Measurements from ENCODE around the gene SLC6A9. TPM values are rescaled to one million over a fixed set of nuclear protein-coding genes. Genes with fewer than 3 reads are reported as not detected.

Gene SLC6A9
- total and polyA plus RNA-seq, 12 donors, result 11.8 to 198 (median 23.5) TPM

- Histone ChIP-seq H3K27me3 (no peaks in the 10 kb centered on the region), H3K4me1 (replicated peaks in 1 of 2) (peaks cover 7 to 11% of the 10 kb centered on the region in 2 donors), H3K9me3 (replicated peaks in 1 of 3) (no peaks in the 10 kb centered on the region), H3K27ac (no peak overlapping the region), H3K36me3 (replicated peaks in 1 of 2) (no peaks in the 10 kb centered on the region), H3K4me3 (no peak overlapping the region)
- DNase-seq, result no peak
- intact Hi-C loops (cut with DNase I), result no loop called here
- 91 to 95% (median 93%) methylated on average over 9 of the region's 9 CpGs for WGBS, 4 donors
- TF ChIP-seq POLR2A (IDR thresholded peaks at IDR 0.05) (no peak), CTCF (IDR thresholded peaks at IDR 0.05) (no peak)
These were observed 37.9 kb downstream of the SLC6A9 start for GRCh38 chr1:43993206-43993914.

GRCh38 chr1:43992232-43992995 lies 38.8 kb downstream of the SLC6A9 start:
- no peaks in the 10 kb centered on the region for H3K27me3 ChIP-seq
- TF ChIP-seq CTCF (IDR thresholded peaks at IDR 0.05) (no peak), POLR2A (IDR thresholded peaks at IDR 0.05) (no peak)
- WGBS, 4 donors, result 52 to 60% (median 55%) methylated on average over 10 to 11 of the region's 11 CpGs
- peak overlapping the region in 2 of 4 donors; percentile 72 to 73 for H3K4me3 ChIP-seq
- H3K27ac ChIP-seq, result peak overlapping the region in 2 of 5 donors; percentile 79 to 81
- no peaks in the 10 kb centered on the region for H3K36me3 ChIP-seq (replicated peaks in 1 of 2)
- no peak for DNase-seq
- H3K4me1 ChIP-seq (replicated peaks in 1 of 2), result peaks cover 7 to 11% of the 10 kb centered on the region in 2 donors
- intact Hi-C loops (cut with DNase I), result no loop called here
- no peaks in the 10 kb centered on the region for H3K9me3 ChIP-seq (replicated peaks in 1 of 3)

GRCh38 chr1:43991476-43992231 lies 39.6 kb downstream of the SLC6A9 start, which contains the start of gene CCDC24:
TSS of gene CCDC24 (plus strand) at chr1:43991599. CDS start at chr1:43991879, 280 bp downstream.
- no peak for TF ChIP-seq CTCF (IDR thresholded peaks at IDR 0.05)
- peak; percentile 7 to 66 for TF ChIP-seq POLR2A (IDR thresholded peaks at IDR 0.05)
- intact Hi-C loops (cut with DNase I), result no loop called here
- no peaks in the 10 kb centered on the region for H3K27me3 ChIP-seq
- no peaks in the 10 kb centered on the region for H3K36me3 ChIP-seq (replicated peaks in 1 of 2)
- H3K27ac ChIP-seq, result peak within 1 kb of the TSS; percentile 20 to 82 (median 79)
- H3K4me1 ChIP-seq (replicated peaks in 1 of 2), result peaks cover 7 to 11% of the 10 kb centered on the region in 2 donors
- peak; percentile 88 to 94 (median 91) for DNase-seq
- H3K4me3 ChIP-seq, result peak within 1 kb of the TSS in 2 of 4 donors; percentile 72 to 73
- WGBS, 4 donors, result 0 to 4% (median 0%) methylated on average over 15 to 66 of the region's 66 CpGs
- no peaks in the 10 kb centered on the region for H3K9me3 ChIP-seq (replicated peaks in 1 of 3)

- Histone ChIP-seq H3K9me3 (replicated peaks in 1 of 3) (no peaks in the 10 kb centered on the region), H3K4me3 (peak overlapping the region in 2 of 4 donors; percentile 72 to 73), H3K4me1 (replicated peaks in 1 of 2) (peaks cover 7 to 11% of the 10 kb centered on the region in 2 donors), H3K36me3 (replicated peaks in 1 of 2) (no peaks in the 10 kb centered on the region), H3K27me3 (no peaks in the 10 kb centered on the region), H3K27ac (peak overlapping the region; percentile 20 to 82 (median 79))
- DNase-seq, result no peak
- intact Hi-C loops (cut with DNase I), result no loop called here
- WGBS, 4 donors, result 0 to 3% (median 2%) methylated on average over 4 to 10 of the region's 10 CpGs
- no peak for TF ChIP-seq CTCF (IDR thresholded peaks at IDR 0.05)
- no peak for TF ChIP-seq POLR2A (IDR thresholded peaks at IDR 0.05)
These were observed 40.1 kb downstream of the SLC6A9 start for GRCh38 chr1:43991200-43991475.

All from adrenal gland (tissue), 12 donors.